DMS 273 treated with DMSO at 0.1 percent for 48 hours (cell line): ENCODE measurements around the gene VSTM2B.
"Not testable (repeated sequence)": the region's sequence is repeated elsewhere in the genome, so short reads cannot be mapped to it uniquely, and the experiment has no call there.

Source experiments
- DNase-seq: peaks from one replicate; lab custom pipeline; 2025; lab: John Stamatoyannopoulos, UW

Gene VSTM2B

DNA sequence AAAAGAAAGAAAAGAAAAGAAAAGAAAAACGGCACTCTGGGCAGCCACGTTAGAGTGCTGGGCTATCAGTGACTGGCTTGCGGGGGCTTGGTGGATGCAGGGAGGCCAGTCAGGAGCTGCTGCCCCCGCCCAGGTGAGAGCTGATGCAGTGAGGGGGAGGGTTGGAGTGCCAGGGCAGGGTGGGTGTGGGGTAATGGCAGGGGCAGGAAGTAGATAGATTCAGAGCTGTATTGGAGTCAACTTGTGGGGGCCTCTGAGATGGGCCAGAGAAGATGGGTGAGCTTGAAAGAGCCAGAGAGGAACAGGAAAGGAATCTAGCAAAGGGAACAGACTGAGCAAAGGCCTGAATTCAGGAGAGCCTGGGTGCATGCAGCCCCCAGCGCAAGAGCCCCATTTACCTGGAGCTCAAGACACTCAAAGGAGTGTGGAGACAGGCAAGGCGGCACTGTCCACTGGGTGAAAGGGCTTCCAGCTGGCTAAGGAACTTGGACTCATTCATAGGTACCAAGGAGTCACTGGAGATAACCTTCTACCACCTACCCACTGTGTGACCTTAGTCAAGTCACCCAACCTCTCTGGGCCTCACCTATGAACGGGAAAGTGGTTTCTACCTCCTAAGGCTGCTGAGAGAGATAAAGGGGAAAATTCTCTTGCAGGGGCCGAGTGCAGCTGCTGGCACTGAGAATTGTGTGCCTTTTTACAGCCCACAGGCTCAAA, 20.2 kb downstream of the VSTM2B start:
- DNase-seq = no peak

DNA sequence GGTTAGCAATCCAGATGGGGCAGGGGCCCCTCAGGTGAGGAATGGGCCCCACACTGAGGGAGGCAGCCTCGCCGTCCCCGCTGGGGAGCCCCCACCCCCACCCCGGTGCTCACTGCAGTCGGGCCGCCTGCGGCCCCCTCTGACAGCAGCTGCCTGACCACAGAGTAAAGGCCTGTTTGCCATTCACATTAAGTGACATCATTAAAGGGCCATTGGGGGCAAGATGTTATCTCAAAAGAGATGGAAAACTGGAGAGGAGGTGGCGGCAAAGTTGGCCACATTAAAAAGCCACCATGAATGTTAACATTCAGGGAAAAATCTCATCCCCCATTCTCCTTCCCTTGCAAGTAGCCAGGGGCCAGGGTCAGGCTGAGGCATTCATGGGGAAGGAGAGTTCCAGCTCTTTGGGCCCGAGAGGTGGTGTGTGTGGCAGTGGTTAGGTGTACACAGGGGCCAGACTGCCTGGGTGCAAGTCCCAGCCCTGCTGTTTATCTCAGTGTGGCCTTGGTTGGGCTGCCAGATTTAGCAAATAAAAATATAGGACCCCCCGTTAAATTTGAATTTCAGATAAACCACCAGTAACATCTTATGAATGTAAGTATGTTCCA, 20.9 kb downstream of the VSTM2B start:
- DNase-seq = no peak

DNA sequence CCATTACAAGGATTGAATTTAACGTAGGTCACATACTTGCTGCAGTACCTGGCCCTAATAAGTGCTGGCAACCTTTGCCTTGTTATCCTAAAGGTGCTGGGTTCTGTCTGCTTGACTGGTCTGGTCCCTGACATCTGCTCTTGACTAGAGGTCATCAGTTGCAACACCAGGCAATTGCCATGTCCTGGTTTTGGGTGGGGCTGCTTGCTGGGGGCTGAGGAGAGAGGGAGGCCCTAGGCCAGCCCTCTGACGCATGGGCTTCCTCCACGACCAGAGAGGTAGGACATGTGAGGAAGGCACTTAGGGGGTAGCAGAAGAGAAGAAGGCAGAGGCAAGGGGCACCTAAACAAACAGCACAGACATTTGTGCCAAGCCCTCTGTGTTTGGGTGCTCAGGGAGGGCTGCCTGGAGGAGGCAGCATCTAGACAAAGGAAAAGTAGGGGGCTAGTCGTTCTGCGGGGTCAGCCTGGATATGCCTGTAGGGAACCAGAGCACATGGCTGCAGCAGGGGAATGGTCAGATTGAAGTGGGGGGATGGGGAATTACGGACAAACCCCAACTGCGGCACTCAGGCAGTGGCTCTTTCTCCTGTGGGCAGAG, 21.7 kb downstream of the VSTM2B start:
- DNase-seq = no peak

DNA sequence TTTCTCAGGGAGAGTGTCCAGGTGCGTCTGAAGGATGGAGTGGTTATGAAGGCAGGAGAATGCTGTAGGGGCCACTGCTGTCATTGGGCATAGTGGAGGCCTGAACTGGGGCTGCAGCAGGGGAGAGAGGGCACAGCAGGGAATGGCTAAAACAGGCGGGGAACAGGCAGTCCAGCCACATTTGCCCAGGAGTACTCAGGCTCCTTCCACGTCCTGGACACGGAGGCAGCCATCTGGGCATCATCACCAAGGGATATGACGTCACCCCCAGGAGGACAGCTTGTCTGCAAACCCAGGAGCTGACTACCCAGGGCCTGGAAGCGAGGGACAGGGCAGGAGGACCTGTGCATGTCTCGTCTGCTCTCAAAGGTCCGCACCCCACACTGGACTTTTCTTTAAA, 22.2 kb downstream of the VSTM2B start:
- DNase-seq = no peak

DNA sequence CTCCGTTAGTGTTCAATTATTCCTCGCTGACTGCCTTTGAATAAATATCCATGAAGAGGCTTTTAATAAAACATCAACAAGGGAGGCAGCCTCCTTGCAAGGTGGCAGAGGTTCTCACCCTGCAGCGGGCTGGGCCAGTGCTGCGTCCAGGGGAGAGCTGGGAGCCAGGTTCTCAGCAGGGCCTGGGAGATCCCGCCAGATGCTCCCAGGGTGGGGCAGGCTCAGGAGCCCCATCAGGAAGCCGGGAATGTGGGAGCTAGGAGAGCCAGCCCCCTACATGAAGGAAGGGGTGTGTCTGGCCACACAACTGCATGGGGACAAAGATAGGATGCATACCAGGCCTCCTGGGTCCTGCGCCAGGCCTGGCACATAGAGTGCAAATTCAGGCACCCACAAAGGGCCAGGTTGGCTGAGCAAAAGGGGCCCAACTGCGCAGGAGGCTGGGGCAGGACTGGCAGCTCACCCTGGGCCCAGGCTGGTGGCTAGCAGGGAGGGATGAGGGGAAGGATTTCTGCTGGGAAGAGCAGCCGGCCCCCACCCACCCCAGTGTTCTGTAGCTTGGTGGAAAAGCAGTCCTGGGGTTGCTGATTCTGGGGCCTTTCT, 22.8 kb downstream of the VSTM2B start:
- no peak for DNase-seq

DNA sequence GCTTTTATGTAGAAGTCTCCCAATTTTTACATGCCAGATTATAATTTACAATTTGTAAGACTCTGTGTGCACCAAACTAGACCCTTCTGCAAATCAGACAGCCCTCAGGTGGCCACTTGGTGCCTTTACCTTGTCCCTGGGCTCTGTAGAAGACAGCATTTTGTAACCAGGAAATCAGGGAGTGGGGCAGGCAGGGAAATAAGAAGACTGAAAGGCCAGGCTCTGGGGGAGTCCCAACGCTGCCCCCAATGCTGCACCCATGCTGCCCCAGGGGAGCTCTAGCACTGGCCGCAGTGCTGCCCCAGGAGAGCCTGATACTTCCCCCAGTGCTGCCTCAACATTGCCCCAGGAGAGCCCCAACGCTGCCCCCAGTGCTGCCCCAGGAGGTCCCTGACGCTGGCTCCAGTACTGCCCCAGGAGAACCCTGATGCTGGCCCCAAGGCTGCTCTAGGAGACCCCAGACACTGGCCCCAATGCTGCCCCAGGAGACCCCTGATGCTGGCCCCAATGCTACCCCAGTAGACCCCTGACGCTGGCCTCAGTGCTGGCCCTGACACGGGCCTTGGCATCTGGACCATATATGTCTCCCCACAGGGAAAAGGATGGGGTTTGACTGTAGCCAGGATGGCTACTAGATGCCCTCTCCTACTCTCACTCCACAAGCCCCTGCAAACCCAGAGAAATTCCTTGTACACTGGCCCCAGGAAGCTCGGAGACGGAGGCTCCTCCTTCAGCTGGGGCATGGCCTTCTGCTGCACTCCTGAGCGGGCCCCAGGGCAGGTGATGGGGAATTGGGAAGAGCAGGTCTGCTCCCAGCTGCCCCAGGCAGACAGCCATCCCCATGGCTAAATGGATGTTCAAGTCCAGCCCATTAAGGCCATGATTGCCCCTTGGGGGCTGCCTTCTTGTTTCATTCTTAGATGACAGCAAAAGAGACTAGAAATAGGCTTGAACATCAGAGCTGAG, 23.6 kb downstream of the VSTM2B start:
- DNase-seq = no peak

DNA sequence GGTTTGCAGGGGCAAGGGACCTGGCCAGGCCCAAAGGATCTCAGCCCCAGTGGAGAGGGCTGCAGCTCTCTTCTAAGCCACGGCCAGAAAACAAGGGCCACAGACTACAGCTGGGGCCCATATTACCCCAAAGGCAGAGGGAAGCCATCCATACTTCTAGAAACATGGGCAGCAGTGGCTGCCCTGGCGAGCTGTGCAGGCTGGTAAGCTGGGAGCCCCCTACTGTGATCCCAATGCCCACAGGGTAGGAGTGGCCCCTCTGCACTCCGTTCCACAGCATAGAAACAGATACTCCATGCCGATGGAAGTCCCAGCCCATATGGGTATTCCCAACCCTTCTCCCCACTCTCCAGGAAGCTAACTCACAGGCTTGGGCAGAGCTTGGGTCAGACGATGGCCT, 25.1 kb downstream of the VSTM2B start:
- DNase-seq = no peak

DNA sequence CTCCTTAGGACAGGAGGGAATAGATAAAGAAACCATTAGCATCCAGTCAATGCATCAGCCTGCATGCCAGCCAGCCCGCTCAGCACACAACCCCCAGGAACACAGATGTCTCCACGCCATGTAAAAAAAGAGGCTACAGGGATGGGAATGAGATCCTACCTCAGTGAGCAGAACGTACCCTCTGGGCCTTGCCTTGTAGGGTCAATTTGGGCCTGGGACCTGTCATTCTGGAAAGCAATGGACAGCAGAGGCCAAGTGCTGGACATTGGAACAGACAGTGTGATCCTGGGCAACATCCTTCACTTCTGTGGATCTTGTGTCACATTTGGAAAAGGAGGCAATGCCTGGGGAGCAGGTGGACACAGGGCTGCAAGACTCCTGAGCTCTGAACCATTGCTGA, 26.0 kb downstream of the VSTM2B start:
- no peak for DNase-seq

DNA sequence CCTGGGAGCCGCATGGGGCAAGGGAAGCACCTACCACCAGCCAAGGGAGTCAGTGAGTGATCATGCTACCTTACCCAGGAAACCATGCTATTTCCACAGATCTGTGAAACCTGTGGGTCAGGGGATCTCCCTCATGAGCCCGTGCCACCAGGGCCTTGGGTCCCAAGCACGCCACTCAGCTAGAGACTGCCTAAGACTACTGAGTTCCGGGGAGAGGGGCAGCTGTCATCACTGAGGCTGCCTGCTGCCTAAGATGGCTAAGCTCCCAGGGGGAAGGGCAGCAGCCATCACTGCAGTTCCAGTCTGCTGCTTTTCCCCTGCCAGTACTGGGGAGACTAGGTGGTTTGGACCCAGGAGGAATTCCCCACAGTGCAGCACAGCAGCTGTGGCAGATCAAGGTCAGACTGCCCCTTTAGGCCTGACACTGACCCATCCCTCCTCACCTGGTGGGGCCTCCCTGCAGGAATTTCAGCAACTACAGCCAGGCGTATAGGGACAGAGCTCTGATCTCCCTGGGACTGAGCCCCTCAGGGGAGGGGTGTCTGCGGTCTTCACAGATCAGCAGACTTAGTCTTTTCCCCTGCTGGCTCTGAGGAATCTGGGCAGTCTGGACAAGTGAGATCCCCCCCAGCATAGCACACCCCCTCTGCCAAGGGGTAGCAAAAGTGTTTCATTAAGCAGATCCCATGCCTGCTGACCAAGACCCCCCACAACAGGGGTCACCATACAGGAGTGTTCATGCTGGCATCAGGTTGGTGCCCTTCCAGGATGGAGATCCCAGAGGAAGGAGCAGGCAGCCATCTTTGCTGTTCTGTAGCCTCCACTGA, 26.9 kb downstream of the VSTM2B start:
- DNase-seq = no peak

DNA sequence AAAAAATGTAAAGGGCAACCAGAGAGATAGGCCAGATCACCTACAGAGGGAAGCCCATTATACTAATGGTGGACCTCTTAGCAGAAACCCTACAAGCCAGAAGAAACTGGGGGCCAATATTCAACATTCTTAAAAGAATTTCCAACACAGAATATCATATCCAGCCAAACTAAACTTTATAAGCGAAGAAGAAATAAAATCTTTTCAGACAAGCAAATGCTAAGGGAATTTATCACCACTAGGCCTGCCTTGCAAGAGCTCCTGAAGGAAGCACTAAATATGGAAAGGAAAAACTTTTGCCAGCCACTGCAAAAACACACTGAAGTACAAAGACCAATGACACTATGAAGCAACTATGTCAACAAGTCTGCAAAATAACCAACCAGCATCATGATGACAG, 28.4 kb downstream of the VSTM2B start:
- DNase-seq = no peak

DNA sequence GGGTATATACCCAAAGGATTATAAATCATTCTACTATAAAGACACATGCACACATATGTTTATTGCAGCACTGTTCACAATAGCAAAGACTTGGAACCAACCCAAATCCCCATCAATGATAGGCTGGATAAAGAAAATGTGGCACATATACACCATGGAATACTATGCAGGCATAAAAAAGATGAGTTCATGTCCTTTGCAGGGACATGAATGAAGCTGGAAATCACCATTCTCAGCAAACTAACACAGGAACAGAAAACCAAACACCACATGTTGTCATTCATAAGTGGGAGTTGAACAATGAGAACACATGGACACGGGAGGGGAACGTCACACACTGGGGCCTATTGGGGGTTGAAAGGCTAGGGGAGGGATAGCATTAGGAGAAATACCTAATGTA, 33.3 kb downstream of the VSTM2B start:
- not testable (repeated sequence) for DNase-seq

DNA sequence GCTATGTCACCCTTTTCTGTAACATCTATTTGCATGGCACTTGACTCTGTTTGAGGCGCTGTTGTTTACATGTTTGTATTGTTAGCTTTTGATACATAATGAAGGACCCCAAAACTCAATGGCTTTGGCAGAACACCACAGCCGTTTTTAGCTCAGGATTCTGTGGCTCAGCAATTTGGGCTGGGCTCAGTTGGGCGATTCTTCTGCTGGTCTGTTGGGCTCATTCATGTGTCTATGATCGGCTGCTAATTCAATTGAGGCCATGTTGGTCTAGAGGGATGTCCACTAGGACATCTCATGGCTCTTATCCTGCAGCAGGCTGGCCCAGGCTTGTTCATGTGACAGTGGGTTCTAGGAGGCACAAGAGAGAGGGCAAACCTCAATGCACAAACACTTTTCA, 33.9 kb downstream of the VSTM2B start:
- DNase-seq = no peak

DNA sequence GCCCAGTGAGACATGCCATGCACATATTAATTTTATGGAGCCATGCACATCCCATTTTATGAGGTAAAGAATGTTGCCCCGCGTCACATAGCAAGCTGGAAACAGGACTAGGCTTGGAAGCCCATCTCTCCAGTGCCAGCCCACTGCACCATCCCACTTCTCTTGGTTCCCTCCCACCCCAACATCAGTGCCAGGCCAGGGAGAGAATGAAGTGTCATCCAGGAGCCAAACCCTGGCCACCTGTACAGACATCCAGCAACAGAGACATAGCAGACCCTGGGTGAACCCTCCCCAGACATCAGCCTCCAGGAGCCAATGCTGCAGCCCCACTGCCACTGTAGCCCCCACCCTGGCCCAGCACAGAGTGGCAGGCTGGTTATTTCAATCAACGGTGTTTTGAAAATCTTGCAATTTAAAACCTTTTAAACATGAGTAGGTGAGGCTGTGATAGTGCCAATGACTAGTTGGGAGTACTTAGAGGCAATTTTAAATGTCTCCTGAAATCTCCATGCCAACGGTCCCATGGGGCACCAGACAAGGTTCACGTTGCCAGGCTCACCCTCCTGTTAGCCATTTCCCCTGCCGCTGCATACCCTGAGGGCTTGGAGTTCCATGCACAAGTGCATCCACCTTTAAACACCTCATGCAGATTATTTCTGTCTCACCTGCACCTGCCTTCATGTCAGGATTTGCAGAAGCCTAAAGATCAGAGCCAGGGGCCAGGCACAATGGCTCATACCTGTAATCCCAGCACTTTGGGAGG, 34.7 kb downstream of the VSTM2B start:
- no peak for DNase-seq

DNA sequence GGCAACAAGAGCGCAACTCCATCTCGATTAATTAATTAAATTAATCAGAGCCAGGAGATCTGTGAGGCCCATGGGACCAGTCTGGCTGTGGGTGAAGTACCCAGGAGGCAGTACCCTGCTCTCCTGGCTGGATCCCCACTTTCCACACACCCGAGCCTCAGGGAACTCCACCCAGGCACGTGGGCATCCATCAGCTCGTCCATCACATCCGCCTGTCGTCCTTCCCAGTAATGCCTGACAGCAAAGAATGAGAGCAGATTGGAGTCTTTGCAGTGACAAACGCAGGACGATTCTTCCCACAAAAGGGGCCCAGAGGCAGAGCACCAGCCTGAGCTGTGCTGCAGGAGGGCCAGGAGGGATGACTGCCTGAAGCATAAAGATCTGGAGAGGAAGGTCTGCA, 35.8 kb downstream of the VSTM2B start:
- no peak for DNase-seq

DNA sequence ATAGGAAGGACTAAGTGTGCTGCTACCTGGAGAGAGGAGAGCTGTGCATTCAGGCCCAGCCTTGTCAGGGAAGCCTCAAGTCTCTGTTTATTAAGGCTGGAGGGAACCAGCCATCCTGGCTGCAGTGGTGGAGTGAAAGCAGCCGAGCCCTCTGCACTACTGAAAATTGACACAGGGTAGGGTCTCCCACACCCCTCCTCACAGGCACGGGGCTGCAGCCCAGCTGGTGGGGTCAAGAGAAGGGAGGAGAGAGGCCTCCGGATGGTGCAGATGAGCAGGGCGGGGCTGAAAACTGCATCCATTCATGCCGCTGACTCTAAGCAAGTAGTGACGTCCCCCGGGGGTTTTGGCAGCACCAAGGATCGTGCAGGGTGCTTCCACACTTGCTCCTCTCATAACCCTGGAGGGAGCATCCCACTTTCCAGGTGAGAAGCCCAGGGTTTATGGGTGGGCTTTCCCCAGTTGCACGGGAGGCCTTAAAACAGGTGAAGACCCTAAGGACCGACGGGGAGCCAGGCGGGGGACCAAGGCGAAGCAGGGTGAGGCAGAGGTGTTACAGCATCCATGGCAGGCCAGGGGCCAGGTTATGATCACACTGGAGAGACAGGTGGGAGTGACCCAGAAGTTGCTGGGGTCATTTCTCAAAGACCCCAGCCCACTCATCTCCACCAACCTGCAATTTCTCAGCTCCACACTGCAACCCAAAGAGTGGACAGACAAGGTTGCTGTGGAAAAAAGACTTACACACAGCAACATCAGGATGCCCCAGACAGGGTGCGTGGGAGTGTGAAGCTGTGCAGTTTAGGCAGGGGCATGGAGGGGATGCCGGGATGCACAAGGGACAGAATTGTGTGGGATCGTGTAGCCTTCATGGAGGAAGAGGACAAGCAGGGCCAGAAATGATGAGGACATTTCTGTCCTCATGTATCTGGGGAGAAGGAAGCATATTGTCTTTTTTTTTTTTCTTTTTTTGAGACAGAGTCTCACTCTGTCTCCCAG, 36.8 kb downstream of the VSTM2B start:
- DNase-seq = no peak

DNA sequence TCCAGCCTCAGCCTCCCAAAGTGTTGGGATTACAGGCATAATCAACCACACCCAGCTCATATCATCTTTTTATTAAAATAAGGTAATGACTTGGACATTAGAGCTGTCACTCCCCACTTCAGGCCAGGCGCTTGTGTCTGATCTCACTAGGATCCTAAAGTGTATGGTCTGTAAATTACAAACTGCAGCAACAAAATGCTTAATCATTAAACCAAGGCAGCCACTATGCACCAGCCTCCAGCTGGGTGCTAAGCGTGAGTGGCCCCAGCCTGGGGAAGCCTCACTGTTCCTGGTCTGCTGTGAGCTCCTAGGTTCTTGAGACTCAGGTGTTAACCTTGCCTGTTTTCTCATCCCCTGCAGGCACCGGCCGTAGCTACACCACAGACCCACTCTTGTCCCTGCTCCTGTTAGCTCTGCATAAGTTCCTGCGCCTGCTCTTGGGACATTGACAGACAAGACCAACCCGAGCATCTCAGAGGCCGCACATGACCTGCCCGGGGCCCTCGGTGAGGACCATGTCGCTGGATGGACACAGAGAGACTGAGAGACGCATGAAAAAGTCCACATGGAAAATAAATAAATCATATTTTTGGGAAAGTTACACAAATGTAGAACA, 37.8 kb downstream of the VSTM2B start:
- DNase-seq = no peak

DNA sequence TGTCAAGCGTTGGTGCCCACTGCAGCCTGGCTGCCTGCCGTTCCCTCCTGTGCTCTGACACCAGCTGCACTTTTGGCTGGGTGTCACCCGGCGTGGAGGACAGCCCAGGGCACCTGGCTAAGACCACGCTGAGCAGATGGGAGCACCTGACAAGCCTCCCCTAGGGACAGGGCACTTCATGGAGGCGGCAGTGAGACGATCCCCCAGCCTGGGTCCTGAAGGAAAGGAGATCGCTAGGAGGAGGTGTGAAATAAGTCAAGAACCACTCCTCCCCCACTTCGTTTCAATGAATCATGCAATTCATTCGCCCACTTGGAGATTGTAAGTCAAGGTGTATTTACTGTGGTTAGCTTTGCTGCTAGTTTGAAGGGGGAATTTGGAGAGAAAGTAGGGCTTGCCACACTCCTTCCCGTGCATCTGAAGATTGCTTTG, 38.8 kb downstream of the VSTM2B start:
- DNase-seq = no peak

DNA sequence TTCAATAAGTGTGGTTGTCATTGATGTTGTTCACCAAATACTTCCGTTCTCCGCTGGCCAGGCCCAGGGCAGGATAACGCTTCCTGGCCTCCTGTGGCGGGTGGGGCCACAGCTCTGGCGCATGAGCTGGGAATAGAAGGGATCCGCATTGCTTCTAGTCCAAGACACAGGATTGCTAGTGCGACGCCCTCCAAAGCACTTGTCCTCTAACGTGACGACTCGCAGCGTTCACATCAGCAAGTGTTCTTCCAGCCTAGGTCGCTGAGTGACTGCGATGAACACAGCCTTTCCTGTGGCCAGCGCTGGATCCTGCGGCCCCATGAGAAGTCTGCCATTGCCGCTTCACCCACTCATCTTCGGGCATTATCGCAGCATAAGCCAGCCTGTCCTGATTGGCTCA, 39.4 kb downstream of the VSTM2B start:
- DNase-seq = no peak
